ENCODE data around the gene IMMP2L.

The IMMP2L gene

GRCh38 chr7:111175908-111176441 lies 386.3 kb downstream of the IMMP2L start:
- DNase-seq (ENCODE audit: low read depth) = no peak
- no peak overlapping the region for H3K4me3 ChIP-seq (replicated peaks; ENCODE audit: low read depth, low read length)
- TF ChIP-seq, protein P1, sequence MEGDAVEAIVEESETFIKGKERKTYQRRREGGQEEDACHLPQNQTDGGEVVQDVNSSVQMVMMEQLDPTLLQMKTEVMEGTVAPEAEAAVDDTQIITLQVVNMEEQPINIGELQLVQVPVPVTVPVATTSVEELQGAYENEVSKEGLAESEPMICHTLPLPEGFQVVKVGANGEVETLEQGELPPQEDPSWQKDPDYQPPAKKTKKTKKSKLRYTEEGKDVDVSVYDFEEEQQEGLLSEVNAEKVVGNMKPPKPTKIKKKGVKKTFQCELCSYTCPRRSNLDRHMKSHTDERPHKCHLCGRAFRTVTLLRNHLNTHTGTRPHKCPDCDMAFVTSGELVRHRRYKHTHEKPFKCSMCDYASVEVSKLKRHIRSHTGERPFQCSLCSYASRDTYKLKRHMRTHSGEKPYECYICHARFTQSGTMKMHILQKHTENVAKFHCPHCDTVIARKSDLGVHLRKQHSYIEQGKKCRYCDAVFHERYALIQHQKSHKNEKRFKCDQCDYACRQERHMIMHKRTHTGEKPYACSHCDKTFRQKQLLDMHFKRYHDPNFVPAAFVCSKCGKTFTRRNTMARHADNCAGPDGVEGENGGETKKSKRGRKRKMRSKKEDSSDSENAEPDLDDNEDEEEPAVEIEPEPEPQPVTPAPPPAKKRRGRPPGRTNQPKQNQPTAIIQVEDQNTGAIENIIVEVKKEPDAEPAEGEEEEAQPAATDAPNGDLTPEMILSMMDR (IDR thresholded peaks at IDR 0.05; ENCODE audit: low read length, missing control alignments) = no peak

GRCh38 chr7:111174510-111174909 lies 387.8 kb downstream of the IMMP2L start:
- TF ChIP-seq, protein P1 (IDR thresholded peaks at IDR 0.05; ENCODE audit: low read length, missing control alignments) = no peak

GRCh38 chr7:111173990-111174389 lies 388.3 kb downstream of the IMMP2L start:
- TF ChIP-seq, protein P1 (IDR thresholded peaks at IDR 0.05; ENCODE audit: low read length, missing control alignments) = no peak
- H3K4me3 ChIP-seq (replicated peaks; ENCODE audit: low read depth, low read length) = no peak overlapping the region
- no peak for DNase-seq (ENCODE audit: low read depth)

More at GRCh38 chr7:111174510-111174909, 387.8 kb downstream of the IMMP2L start:
- no peak for DNase-seq (ENCODE audit: low read depth)
- no peak overlapping the region for H3K4me3 ChIP-seq (replicated peaks; ENCODE audit: low read depth, low read length)

DNA sequence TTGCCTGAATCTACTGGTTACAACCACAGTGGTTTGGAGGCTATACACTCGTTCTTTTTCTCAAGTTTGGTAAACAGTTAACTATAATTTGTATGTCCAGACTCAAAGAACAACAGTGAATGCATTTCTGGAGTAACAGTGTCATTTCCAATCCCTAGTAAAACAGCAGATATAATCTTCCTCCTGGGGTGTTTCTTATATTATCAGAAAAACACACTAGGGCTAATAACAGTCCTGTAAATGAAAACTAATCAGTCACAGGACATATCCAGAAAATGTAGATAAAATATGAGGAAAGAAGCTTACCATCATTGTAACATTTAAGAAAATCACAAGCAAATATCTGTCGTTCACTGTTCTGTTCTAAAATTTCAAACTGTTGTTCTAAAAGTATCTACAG lies 388.8 kb downstream of the IMMP2L start:
- DNase-seq (ENCODE audit: low read depth) = no peak
- no peak overlapping the region for H3K4me3 ChIP-seq (replicated peaks; ENCODE audit: low read depth, low read length)
- TF ChIP-seq, protein P1 (IDR thresholded peaks at IDR 0.05; ENCODE audit: low read length, missing control alignments) = no peak

GRCh38 chr7:111172564-111173257 lies 389.6 kb downstream of the IMMP2L start:
- DNase-seq (ENCODE audit: low read depth) = peak; percentile 8
- H3K4me3 ChIP-seq (replicated peaks; ENCODE audit: low read depth, low read length) = no peak overlapping the region
- TF ChIP-seq, protein P1 (IDR thresholded peaks at IDR 0.05; ENCODE audit: low read length, missing control alignments) = no peak

- DNase-seq (ENCODE audit: low read depth) = peak; percentile 35
- TF ChIP-seq, protein P1 (IDR thresholded peaks at IDR 0.05; ENCODE audit: low read length, missing control alignments) = no peak
Observed at GRCh38 chr7:111168182-111168581, 394.1 kb downstream of the IMMP2L start.

DNA sequence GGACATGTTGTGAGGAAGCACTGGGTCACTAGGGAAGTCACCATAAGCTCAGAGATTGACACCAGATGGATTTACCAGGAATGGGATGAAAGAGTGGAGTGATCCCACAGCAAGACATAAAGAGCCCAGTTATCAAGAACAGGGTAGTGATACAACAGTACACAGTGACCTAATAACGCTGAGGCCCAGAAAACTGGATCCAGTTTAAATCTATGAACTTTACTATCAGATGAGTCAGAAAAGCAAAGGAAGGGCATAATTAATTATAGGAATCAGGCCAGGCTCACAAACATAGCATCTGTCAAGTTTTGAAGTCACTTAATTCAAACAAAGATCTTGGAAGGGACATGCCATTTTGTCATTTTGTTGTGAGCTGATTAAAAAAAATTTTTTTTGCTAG lies 397.9 kb downstream of the IMMP2L start:
- TF ChIP-seq, protein P1 (IDR thresholded peaks at IDR 0.05; ENCODE audit: low read length, missing control alignments) = no peak
- DNase-seq (ENCODE audit: low read depth) = no peak
- no peak overlapping the region for H3K4me3 ChIP-seq (replicated peaks; ENCODE audit: low read depth, low read length)

More at GRCh38 chr7:111168182-111168581, 394.1 kb downstream of the IMMP2L start:
- H3K4me3 ChIP-seq (replicated peaks; ENCODE audit: low read depth, low read length) = no peak overlapping the region

Data from fibroblast of pulmonary artery (primary cell).